ENCODE results near the gene KRTAP4-4.

Gene KRTAP4-4

GRCh38 chr17:41147531-41148204 is 12.9 kb downstream of the KRTAP4-4 start:
- Histone ChIP-seq H4K20me1 (ENCODE audit: insufficient read depth, low read length) (no peaks in the 10 kb centered on the region), H3K4me1 (ENCODE audit: insufficient read depth, low read length, severe bottlenecking) (no peaks in the 10 kb centered on the region), H3K27ac (ENCODE audit: low read depth, low read length, poor library complexity, severe bottlenecking) (no peak overlapping the region), H3K36me3 (ENCODE audit: insufficient read depth, low read length) (no peaks in the 10 kb centered on the region; the same call in 1 of the 2 replicates), H3K4me3 (ENCODE audit: low read depth, low read length, poor library complexity, severe bottlenecking) (no peak overlapping the region), H3K9me2 (ENCODE audit: low read depth, low read length) (no peaks in the 10 kb centered on the region), H3K4me2 (ENCODE audit: low read length) (no peak overlapping the region), H2AFZ (ENCODE audit: low read length) (no peak overlapping the region), H3K9me3 (ENCODE audit: low read length) (no peaks in the 10 kb centered on the region), H3F3A (ENCODE audit: insufficient read depth, low read length) (no peaks in the 10 kb centered on the region), H3K27me3 (ENCODE audit: insufficient read depth, low read length) (no peaks in the 10 kb centered on the region), H3K79me2 (ENCODE audit: insufficient read depth, low read length) (no peaks in the 10 kb centered on the region), H3K9ac (ENCODE audit: low read length) (no peak overlapping the region)
- no peak for TF ChIP-seq EZH2 (IDR thresholded peaks at IDR 0.05; ENCODE audit: borderline replicate concordance, low read length)
- TF ChIP-seq, protein P1, sequence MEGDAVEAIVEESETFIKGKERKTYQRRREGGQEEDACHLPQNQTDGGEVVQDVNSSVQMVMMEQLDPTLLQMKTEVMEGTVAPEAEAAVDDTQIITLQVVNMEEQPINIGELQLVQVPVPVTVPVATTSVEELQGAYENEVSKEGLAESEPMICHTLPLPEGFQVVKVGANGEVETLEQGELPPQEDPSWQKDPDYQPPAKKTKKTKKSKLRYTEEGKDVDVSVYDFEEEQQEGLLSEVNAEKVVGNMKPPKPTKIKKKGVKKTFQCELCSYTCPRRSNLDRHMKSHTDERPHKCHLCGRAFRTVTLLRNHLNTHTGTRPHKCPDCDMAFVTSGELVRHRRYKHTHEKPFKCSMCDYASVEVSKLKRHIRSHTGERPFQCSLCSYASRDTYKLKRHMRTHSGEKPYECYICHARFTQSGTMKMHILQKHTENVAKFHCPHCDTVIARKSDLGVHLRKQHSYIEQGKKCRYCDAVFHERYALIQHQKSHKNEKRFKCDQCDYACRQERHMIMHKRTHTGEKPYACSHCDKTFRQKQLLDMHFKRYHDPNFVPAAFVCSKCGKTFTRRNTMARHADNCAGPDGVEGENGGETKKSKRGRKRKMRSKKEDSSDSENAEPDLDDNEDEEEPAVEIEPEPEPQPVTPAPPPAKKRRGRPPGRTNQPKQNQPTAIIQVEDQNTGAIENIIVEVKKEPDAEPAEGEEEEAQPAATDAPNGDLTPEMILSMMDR (IDR thresholded peaks at IDR 0.05; ENCODE audit: low read length) = no peak

DNA sequence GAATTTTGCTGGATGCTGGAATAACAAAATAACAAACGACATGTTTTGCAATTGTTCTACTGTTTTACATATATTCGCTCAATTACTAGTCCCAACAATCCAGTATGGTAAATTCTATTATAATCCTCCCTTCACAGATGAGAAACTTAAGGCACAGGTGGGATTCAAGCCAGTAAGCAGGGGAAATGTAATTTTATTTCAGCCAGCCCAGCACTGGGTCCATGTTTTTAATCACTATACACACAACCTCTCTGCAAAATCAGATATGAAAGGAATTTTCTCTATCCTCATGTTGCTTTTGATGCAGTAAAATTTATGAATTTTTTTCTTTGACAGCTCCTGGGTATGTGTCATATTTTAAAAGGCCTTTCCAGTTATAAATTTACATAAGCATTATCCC is 15.3 kb downstream of the KRTAP4-4 start:
- no peaks in the 10 kb centered on the region; the same call in 1 of the 2 replicates for H3K36me3 ChIP-seq (ENCODE audit: insufficient read depth, low read length)
- no peaks in the 10 kb centered on the region for H4K20me1 ChIP-seq (ENCODE audit: insufficient read depth, low read length)
- no peak overlapping the region for H2AFZ ChIP-seq (ENCODE audit: low read length)
- no peak overlapping the region for H3K4me3 ChIP-seq (ENCODE audit: low read depth, low read length, poor library complexity, severe bottlenecking)
- H3K27me3 ChIP-seq (ENCODE audit: insufficient read depth, low read length) = no peaks in the 10 kb centered on the region
- no peaks in the 10 kb centered on the region for H3K79me2 ChIP-seq (ENCODE audit: insufficient read depth, low read length)
- TF ChIP-seq, protein P1 (IDR thresholded peaks at IDR 0.05; ENCODE audit: low read length) = no peak
- TF ChIP-seq EZH2 (IDR thresholded peaks at IDR 0.05; ENCODE audit: borderline replicate concordance, low read length) = no peak
- H3K9me3 ChIP-seq (ENCODE audit: low read length) = 0 out of 2 replicates have a peak, but pooled peaks cover 3% of the 10 kb centered on the region
- no peaks in the 10 kb centered on the region for H3K9me2 ChIP-seq (ENCODE audit: low read depth, low read length)
- no peaks in the 10 kb centered on the region for H3F3A ChIP-seq (ENCODE audit: insufficient read depth, low read length)
- H3K4me2 ChIP-seq (ENCODE audit: low read length) = no peak overlapping the region
- H3K9ac ChIP-seq (ENCODE audit: low read length) = no peak overlapping the region
- H3K27ac ChIP-seq (ENCODE audit: low read depth, low read length, poor library complexity, severe bottlenecking) = no peak overlapping the region
- no peaks in the 10 kb centered on the region for H3K4me1 ChIP-seq (ENCODE audit: insufficient read depth, low read length, severe bottlenecking)

- Histone ChIP-seq H3K79me2 (ENCODE audit: insufficient read depth, low read length) (no peaks in the 10 kb centered on the region), H3K9me3 (ENCODE audit: low read length) (0 out of 2 replicates have a peak, but pooled peaks cover 3% of the 10 kb centered on the region), H3K4me2 (ENCODE audit: low read length) (no peak overlapping the region), H4K20me1 (ENCODE audit: insufficient read depth, low read length) (no peaks in the 10 kb centered on the region), H3K9ac (ENCODE audit: low read length) (no peak overlapping the region), H3K27me3 (ENCODE audit: insufficient read depth, low read length) (no peaks in the 10 kb centered on the region), H3F3A (ENCODE audit: insufficient read depth, low read length) (no peaks in the 10 kb centered on the region), H3K9me2 (ENCODE audit: low read depth, low read length) (no peaks in the 10 kb centered on the region), H3K4me3 (ENCODE audit: low read depth, low read length, poor library complexity, severe bottlenecking) (no peak overlapping the region), H2AFZ (ENCODE audit: low read length) (no peak overlapping the region), H3K4me1 (ENCODE audit: insufficient read depth, low read length, severe bottlenecking) (no peaks in the 10 kb centered on the region), H3K27ac (ENCODE audit: low read depth, low read length, poor library complexity, severe bottlenecking) (no peak overlapping the region), H3K36me3 (ENCODE audit: insufficient read depth, low read length) (no peaks in the 10 kb centered on the region; the same call in 1 of the 2 replicates)
- no peak for TF ChIP-seq EZH2 (IDR thresholded peaks at IDR 0.05; ENCODE audit: borderline replicate concordance, low read length)
- TF ChIP-seq, protein P1 (IDR thresholded peaks at IDR 0.05; ENCODE audit: low read length) = no peak
Measured at GRCh38 chr17:41144846-41145245, 15.7 kb downstream of the KRTAP4-4 start.

Measured in OCI-LY1 (cell line).